ENCODE results near the gene AFAP1L1. TPM values are rescaled to one million over a fixed set of nuclear protein-coding genes. Genes with fewer than 3 reads are reported as not detected.

Gene AFAP1L1
- total and polyA plus RNA-seq, 9 of the 15 experiments (the other 6 are each of a cell fraction or from before 2014, with no cell fraction given): 0.01 to 0.12 (median 0.03) TPM; not detected in 4

GRCh38 chr5:149345147-149345891 is 73.7 kb downstream of the AFAP1L1 start, which contains the start of gene GRPEL2 (continued):
- peak; percentile 73; the same call in 1 of the 2 replicates for TF ChIP-seq ZBTB43 (CRISPR knock-in tag; IDR thresholded peaks at IDR 0.05)
- no peak for TF ChIP-seq ZNF239 (CRISPR knock-in tag; IDR thresholded peaks at IDR 0.05)
- TF ChIP-seq E2F3 (CRISPR knock-in tag; IDR thresholded peaks at IDR 0.05): peak; percentile 22; the same call in 1 of the 2 replicates
- no peak for TF ChIP-seq ZNF518B (CRISPR knock-in tag; IDR thresholded peaks at IDR 0.05)
- 0 out of 2 replicates have a peak, but pooled peaks have one; percentile 65 for TF ChIP-seq ZNF197 (CRISPR knock-in tag; IDR thresholded peaks at IDR 0.05; ENCODE audit: low read depth)
- no peak for TF ChIP-seq ZNF398 (CRISPR knock-in tag; IDR thresholded peaks at IDR 0.05)
- TF ChIP-seq RAD51 (IDR thresholded peaks at IDR 0.05; ENCODE audit: borderline replicate concordance, low read depth): no peak
- TF ChIP-seq ETS1 (conservative IDR thresholded peaks at IDR 0.05; ENCODE audit: control insufficient read depth, low read depth, low read length): 0 out of 2 replicates have a peak, but pooled peaks have one; percentile 47
- peak; percentile 87 for TF ChIP-seq PML (IDR thresholded peaks at IDR 0.05; ENCODE audit: low read length)
- no peak for TF ChIP-seq NR2F6 (CRISPR knock-in tag; IDR thresholded peaks at IDR 0.05)
- 0 out of 2 replicates have a peak, but pooled peaks have one; percentile 34 for TF ChIP-seq THAP12 (CRISPR knock-in tag; IDR thresholded peaks at IDR 0.05)

Measured in K562 (cell line).